GM12878 (cell line): ENCODE data around the gene GBP5. TPM values are rescaled to one million over a fixed set of nuclear protein-coding genes. Genes with fewer than 3 reads are reported as not detected.

ENCODE experiments used
- ATAC-seq: fragments of 200-7000 bp; cut with Tn5 transposase; 3 replicates; pipeline ENCODE4 v1.9.1; 2020; ENCODE audit warnings: mild to moderate bottlenecking, moderate library complexity
- BruUV-seq: library from RNA; stranded (reverse); fragments of 400-500 nt; replicated peaks from 2 replicates; lab custom pipeline; 2021; lab: Mats Ljungman, UMichigan
- CTCF ChIA-PET: fragments of 300-600 bp; sonication (Branson Sonifier 250); formaldehyde crosslinking; extraction: SDS; loops from one replicate; lab custom pipeline; 2021; ENCODE audit warnings: inconsistent platforms; lab: Yijun Ruan, JAX
- POLR2A ChIA-PET: fragments of 350-600 bp; formaldehyde crosslinking; extraction: SDS; loops from one replicate; lab custom pipeline; 2021; ENCODE audit warnings: inconsistent platforms; lab: Charles Lee
- RAD21 ChIA-PET: fragments of 300-600 bp; sonication (Branson Sonifier 250); formaldehyde crosslinking; loops from one replicate; lab custom pipeline; 2023; ENCODE audit warnings: antibody characterized with exemption; ENCODE audit not compliant: unreplicated experiment; lab: Charles Lee
- SMC1A ChIA-PET: fragments of 300-600 bp; sonication (Branson Sonifier 250); formaldehyde crosslinking; loops from one replicate; lab custom pipeline; 2023; ENCODE audit not compliant: unreplicated experiment, uncharacterized antibody; lab: Charles Lee
- DNase-seq: peaks from one replicate; pipeline ENCODE4 v3.0.0-alpha.2; 2011; ENCODE audit warnings: low read depth, low spot score
- FAIRE-seq: peaks from 3 replicates; lab custom pipeline; 2011; peaks lifted over from hg19 to GRCh38; lab: Jason Lieb, UNC
- H2AFZ ChIP-seq: 2 replicates; pipeline ENCODE4 v1.6.0; 2011; ENCODE audit warnings: low read depth, low read length, control low read depth; ENCODE audit not compliant: control insufficient read depth
- H3K27ac ChIP-seq: 2 replicates; pipeline ENCODE4 v1.5.1; 2011; ENCODE audit warnings: control low read depth; ENCODE audit not compliant: control insufficient read depth, insufficient read depth
- H3K27me3 ChIP-seq, 2 experiments: replicated peaks in 1 of 2; 2 replicates each; pipeline versions ENCODE4 v1.6.0 to v1.6.1; 2011; ENCODE audit warnings: low read length in 1 of 2; ENCODE audit not compliant: control insufficient read depth in 2 of 2, insufficient read depth in 2 of 2
- H3K36me3 ChIP-seq, 2 experiments: 2 replicates each; pipeline ENCODE4 v1.5.1; 2011; ENCODE audit warnings: low read length in 1 of 2; ENCODE audit not compliant: control insufficient read depth in 2 of 2, insufficient read depth in 2 of 2
- H3K4me1 ChIP-seq: 2 replicates; pipeline ENCODE4 v1.6.1; 2011; ENCODE audit warnings: mild to moderate bottlenecking, low read length, moderate library complexity, mixed read lengths; ENCODE audit not compliant: control insufficient read depth, insufficient read depth
- H3K4me2 ChIP-seq: 2 replicates; pipeline ENCODE4 v1.6.0; 2011; ENCODE audit warnings: control low read depth; ENCODE audit not compliant: control insufficient read depth, insufficient read depth
- H3K4me3 ChIP-seq: fragments of 200-600 bp; sonication (generic); 2 replicates; pipeline ENCODE4 v1.5.1; 2016
- H3K79me2 ChIP-seq: 2 replicates; pipeline ENCODE4 v1.6.0; 2011; ENCODE audit warnings: low read length; ENCODE audit not compliant: control insufficient read depth, insufficient read depth
- H3K9ac ChIP-seq: 2 replicates; pipeline ENCODE4 v1.8.0; 2011; ENCODE audit warnings: low read length, control low read depth, mixed read lengths; ENCODE audit not compliant: control insufficient read depth, insufficient read depth
- H3K9me3 ChIP-seq: replicated peaks from 3 replicates; pipeline ENCODE4 v1.5.1; 2011; ENCODE audit warnings: mild to moderate bottlenecking, low read length; ENCODE audit not compliant: control insufficient read depth, insufficient read depth
- H4K20me1 ChIP-seq: 2 replicates; pipeline ENCODE4 v1.6.0; 2011; ENCODE audit not compliant: control insufficient read depth, insufficient read depth
- ATF2 ChIP-seq: IDR thresholded peaks from 2 replicates; pipeline ENCODE4 v1.6.1; 2012; ENCODE audit warnings: low read length, inconsistent platforms
- ATF3 ChIP-seq: IDR thresholded peaks from 2 replicates; pipeline ENCODE4 v1.6.1; 2011; ENCODE audit warnings: low read depth, mild to moderate bottlenecking, low read length, moderate library complexity, borderline replicate concordance; ENCODE audit errors: extremely low read depth
- ATF7 ChIP-seq: fragments of 450-650 bp; IDR thresholded peaks from 2 replicates; pipeline ENCODE4 v1.6.1; 2016; ENCODE audit warnings: low read depth, mild to moderate bottlenecking
- BCL11A ChIP-seq: IDR thresholded peaks from 2 replicates; pipeline ENCODE4 v1.6.1; 2011; ENCODE audit warnings: low read depth, low read length
- FOS ChIP-seq: IDR thresholded peaks from 3 replicates; pipeline ENCODE4 v1.6.1; 2011; ENCODE audit warnings: borderline replicate concordance; ENCODE audit not compliant: insufficient read length; ENCODE audit errors: extremely low read depth
- HDAC2 ChIP-seq: fragments of 200-600 bp; sonication (generic); IDR thresholded peaks from 2 replicates; pipeline ENCODE4 v1.6.1; 2017
- HDAC6 ChIP-seq: fragments of 200-600 bp; sonication (generic); IDR thresholded peaks from one replicate; pipeline ENCODE4 v1.8.0; 2017; ENCODE audit warnings: antibody characterized with exemption; ENCODE audit not compliant: unreplicated experiment
- IKZF2 ChIP-seq, 2 experiments: fragments of 450-650 bp; IDR thresholded peaks; 2 replicates each; pipeline ENCODE4 v1.6.1; 2017; ENCODE audit warnings: mild to moderate bottlenecking in 2 of 2, moderate library complexity in 2 of 2
- JUNB ChIP-seq: IDR thresholded peaks from 2 replicates; pipeline ENCODE4 v1.6.1; 2016; ENCODE audit warnings: antibody characterized with exemption, mild to moderate bottlenecking
- PAX8 ChIP-seq: fragments of 450-650 bp; IDR thresholded peaks from 2 replicates; pipeline ENCODE4 v1.6.1; 2017; ENCODE audit warnings: mild to moderate bottlenecking, moderate library complexity
- WGBS: methylation state at CpG from one replicate; pipeline ENCODE4 v1.1.6; 2016; ENCODE audit warnings: low lambda C conversion rate; ENCODE audit not compliant: insufficient replicate concordance, insufficient coverage; ENCODE audit errors: missing lambda C conversion rate; 5-methylcytosine and 5-hydroxymethylcytosine counted together
- in situ Hi-C: fragments of 300-500 bp; cut with MboI; formaldehyde crosslinking; loops from 9 replicates; pipeline ENCODE4 v1.14.3; 2018; ENCODE audit warnings: mixed read lengths
- intact Hi-C: fragments of 100-400 bp; cut with micrococcal nuclease; formaldehyde crosslinking; loops from one replicate; pipeline ENCODE4 v1.14.2; 2022; ENCODE audit not compliant: unreplicated experiment
- polyA plus RNA-seq, 11 experiments: library from polyadenylated mRNA; depleted of rRNA in 4 of 11; unstranded in 6 of 11; stranded (reverse) in 5 of 11; fragments of >200 nt; fragmentation: Nextera tagmentation in 4 of 11; fragmentation: Illumina TruSeq in 1 of 11; extraction: Ambion mirVana in 4 of 11; extraction: Trizol in 1 of 11; gene quantifications; 1 replicate in 1 of 11; 2 replicates in 10 of 11; pipeline versions ENCODE4 v1.2.1 to v1.2.3, GENCODE V29; 2011 to 2016; ENCODE audit warnings: inconsistent platforms in 2 of 11, missing spikeins in 2 of 11, low read depth in 1 of 11
- total RNA-seq, 4 experiments: library from RNA; depleted of rRNA in 3 of 4; stranded (reverse); fragments of >200 nt in 3 of 4; fragmentation: Illumina TruSeq in 1 of 4; extraction: Trizol in 1 of 4; gene quantifications; 2 replicates each; pipeline versions ENCODE4 v1.2.1 to v1.2.3, GENCODE V29; 2013 to 2021
- TF ChIP-seq, protein P1 (sequence below): fragments of 450-650 bp; IDR thresholded peaks from 2 replicates; pipeline ENCODE4 v1.6.1; 2017; ENCODE audit warnings: mild to moderate bottlenecking, moderate library complexity
- TF ChIP-seq, protein P2 (sequence below): IDR thresholded peaks from 2 replicates; pipeline ENCODE4 v1.6.1; 2011; ENCODE audit warnings: mild to moderate bottlenecking, low read depth, low read length, moderate library complexity; ENCODE audit not compliant: insufficient replicate concordance

Gene GBP5
- total and polyA plus RNA-seq, 10 of the 15 experiments (the other 5 are each of a cell fraction or from before 2014, with no cell fraction given), result 0.17 to 1.0 (median 0.42) TPM

- TF ChIP-seq, protein P1, sequence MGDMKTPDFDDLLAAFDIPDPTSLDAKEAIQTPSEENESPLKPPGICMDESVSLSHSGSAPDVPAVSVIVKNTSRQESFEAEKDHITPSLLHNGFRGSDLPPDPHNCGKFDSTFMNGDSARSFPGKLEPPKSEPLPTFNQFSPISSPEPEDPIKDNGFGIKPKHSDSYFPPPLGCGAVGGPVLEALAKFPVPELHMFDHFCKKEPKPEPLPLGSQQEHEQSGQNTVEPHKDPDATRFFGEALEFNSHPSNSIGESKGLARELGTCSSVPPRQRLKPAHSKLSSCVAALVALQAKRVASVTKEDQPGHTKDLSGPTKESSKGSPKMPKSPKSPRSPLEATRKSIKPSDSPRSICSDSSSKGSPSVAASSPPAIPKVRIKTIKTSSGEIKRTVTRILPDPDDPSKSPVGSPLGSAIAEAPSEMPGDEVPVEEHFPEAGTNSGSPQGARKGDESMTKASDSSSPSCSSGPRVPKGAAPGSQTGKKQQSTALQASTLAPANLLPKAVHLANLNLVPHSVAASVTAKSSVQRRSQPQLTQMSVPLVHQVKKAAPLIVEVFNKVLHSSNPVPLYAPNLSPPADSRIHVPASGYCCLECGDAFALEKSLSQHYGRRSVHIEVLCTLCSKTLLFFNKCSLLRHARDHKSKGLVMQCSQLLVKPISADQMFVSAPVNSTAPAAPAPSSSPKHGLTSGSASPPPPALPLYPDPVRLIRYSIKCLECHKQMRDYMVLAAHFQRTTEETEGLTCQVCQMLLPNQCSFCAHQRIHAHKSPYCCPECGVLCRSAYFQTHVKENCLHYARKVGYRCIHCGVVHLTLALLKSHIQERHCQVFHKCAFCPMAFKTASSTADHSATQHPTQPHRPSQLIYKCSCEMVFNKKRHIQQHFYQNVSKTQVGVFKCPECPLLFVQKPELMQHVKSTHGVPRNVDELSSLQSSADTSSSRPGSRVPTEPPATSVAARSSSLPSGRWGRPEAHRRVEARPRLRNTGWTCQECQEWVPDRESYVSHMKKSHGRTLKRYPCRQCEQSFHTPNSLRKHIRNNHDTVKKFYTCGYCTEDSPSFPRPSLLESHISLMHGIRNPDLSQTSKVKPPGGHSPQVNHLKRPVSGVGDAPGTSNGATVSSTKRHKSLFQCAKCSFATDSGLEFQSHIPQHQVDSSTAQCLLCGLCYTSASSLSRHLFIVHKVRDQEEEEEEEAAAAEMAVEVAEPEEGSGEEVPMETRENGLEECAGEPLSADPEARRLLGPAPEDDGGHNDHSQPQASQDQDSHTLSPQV, result no peak
- no peak for TF ChIP-seq PAX8
- no peak for TF ChIP-seq JUNB
- TF ChIP-seq, all 136 proteins: peak for 0
Measured at GRCh38 chr1:89254658-89255287, 17.9 kb downstream of the GBP5 start (continued).

GRCh38 chr1:89243046-89243445 is 29.6 kb downstream of the GBP5 start:
- in situ Hi-C loops (no loop called here), intact Hi-C loops (no loop called here)
- FAIRE-seq (no peak), ATAC-seq (no peak), DNase-seq (no peak)
- RAD21 ChIA-PET, result no interaction called here
- Histone ChIP-seq H3K9me3 (no peaks in the 10 kb centered on the region), H3K4me2 (no peak overlapping the region), H2AFZ (no peak overlapping the region), H3K9ac (no peak overlapping the region), H3K36me3 (no peaks in the 10 kb centered on the region), H3K27me3 (no peaks in the 10 kb centered on the region), H3K4me1 (no peaks in the 10 kb centered on the region), H4K20me1 (no peaks in the 10 kb centered on the region), H3K4me3 (no peak overlapping the region), H3K79me2 (no peaks in the 10 kb centered on the region), H3K27ac (no peak overlapping the region)
- TF ChIP-seq IKZF2 (IDR thresholded peaks at IDR 0.05) (no peak), FOS (no peak), HDAC6 (no peak), BCL11A (no peak), ATF2 (no peak), ATF3 (no peak), HDAC2 (no peak), ATF7 (no peak)
- TF ChIP-seq, protein P2, sequence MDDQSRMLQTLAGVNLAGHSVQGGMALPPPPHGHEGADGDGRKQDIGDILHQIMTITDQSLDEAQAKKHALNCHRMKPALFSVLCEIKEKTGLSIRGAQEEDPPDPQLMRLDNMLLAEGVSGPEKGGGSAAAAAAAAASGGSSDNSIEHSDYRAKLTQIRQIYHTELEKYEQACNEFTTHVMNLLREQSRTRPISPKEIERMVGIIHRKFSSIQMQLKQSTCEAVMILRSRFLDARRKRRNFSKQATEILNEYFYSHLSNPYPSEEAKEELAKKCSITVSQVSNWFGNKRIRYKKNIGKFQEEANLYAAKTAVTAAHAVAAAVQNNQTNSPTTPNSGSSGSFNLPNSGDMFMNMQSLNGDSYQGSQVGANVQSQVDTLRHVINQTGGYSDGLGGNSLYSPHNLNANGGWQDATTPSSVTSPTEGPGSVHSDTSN, result no peak
- 72% methylated on average over 3 of the region's 3 CpGs for WGBS
- SMC1A ChIA-PET, result interaction anchor here (0.7 to 1.1 kb wide), 2 partner anchors 35 to 162 kb away, joined by 3 read pairs; no protein-coding TSS in a partner anchor
- CTCF ChIA-PET, result no interaction called here
- POLR2A ChIA-PET, result no interaction called here
- BruUV-seq, result no TSS peak
